GM19468 (cell line): ENCODE data around the gene TFEB.

Experiments
- ATAC-seq: cut with Tn5 transposase; IDR thresholded peaks from one replicate; pipeline ENCODE4 v1.9.1; 2021; ENCODE audit warnings: mild to moderate bottlenecking, moderate library complexity, moderate number of reproducible peaks; ENCODE audit not compliant: unreplicated experiment; ENCODE audit errors: extremely low read depth

Gene TFEB

GRCh38 chr6:41740366-41741162 lies 5.2 kb upstream of the TFEB start:
- ATAC-seq, result no peak

DNA sequence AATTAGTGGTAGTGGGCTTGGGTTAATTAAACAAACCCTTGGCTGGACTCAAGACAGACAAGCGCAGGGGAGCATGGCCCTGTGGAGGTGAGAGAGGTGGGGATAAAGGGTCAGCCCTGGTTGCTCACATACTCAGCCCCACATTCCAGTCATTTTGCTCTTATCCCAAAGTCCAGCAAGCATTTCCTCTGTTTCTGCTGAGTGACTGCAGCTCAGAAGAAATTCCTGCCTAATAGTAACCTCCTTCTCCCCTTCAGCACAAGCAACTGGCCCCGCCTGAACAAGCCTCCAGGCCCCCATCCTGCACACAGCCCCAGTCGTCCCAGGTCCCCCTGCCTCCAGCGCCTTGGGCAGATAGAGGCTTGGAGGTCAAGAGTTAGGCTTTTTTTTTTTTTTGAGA lies 3.6 kb upstream of the TFEB start:
- ATAC-seq, result no peak

GRCh38 chr6:41737591-41738130 lies 2.3 kb upstream of the TFEB start:
- ATAC-seq, result no peak

DNA sequence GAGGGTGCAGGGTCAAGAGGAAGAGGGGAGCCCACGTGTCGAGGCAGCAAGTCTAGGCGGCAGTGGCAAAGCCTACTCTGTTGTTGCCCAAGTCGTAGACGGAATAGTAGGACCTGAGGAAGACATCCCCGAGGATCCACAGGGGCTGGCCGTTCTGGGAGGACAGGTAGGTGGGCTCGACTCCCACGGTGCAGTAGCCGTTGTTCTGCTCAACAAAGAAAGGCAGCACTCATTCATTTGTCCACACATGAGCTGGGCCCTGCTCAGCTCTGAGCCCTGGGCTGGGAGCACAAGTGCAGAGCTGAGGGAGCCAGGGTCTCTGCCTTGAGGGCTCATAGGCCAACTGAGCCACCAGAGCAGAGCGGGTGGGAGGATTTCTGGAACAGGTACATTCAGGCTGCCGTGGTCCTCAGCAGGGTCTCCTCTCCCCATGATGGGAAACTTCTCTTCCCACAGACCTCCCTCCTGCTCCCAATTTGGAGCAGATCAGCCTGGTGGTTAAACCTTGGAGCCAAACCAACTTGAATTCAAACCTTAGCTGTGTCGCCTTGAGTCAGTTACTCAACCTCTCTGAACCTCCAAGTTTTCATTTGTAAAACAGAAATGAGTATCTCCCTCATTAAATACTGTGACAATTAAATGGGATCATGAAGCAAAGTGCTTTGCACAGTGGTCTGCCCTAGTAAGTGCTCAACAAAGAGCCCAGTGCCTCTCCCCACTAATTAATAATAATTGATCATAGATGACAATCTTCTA lies 1.6 kb upstream of the TFEB start:
- ATAC-seq, result no peak

GRCh38 chr6:41736186-41736733 lies 852 bp upstream of the TFEB start:
- ATAC-seq, result no peak

DNA sequence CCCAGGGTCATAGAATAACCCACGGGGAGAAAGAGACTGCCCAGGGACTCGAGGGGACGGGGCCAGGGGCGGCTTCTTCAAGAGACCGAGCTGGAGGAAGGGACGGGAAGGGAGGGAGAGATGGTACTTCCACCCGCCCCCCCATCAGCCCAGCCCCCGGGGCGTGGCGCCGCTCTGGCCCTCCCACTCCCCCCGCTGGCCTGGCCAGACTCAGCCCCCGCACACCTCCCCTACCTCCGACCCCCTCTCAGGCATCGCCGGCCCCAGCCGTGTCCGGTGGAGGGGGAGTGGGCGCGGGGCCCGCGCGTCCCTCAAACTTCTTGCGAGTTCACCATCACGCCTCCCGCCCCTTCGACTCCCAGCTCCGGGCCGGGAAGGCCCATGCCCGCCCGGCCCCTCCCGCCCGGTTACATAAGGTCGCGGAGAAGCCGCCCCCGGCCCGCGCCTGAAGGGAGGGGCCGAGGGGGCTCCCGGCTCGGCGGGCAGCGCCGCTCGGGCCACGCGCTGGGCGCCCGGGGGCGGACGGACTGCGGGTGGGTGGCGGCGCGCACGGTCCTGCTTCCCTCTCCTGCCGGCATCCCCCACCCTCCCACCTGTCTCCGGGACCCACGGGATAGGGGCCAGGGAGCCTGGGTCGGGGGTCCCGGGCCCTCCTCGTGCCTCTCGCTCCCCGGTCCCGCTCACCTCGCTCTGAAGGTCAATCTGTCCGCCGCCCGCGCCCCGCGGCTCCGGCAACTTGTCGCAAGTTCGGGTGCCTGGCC lies 562 bp downstream of the TFEB start:
- ATAC-seq, result no peak

GRCh38 chr6:41733707-41734665 lies 1.4 kb downstream of the TFEB start:
- no peak for ATAC-seq

DNA sequence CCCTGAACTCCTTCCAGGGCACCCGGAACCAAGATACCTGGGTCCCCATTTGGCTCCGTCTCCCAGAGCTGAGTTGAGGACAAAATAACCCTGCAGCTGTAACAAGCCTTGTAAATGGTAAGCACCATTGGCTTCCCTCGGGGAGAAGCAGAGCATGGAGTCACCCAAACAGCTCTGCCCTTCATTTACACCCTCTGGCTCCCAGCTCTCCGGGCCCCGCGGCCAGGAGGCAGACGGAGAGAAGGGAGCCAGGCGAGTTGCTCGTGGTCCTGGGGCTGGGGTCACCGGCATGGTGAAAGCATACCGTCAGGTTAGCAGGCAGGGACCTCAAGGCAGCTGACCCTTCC lies 2.1 kb downstream of the TFEB start:
- ATAC-seq, result no peak

DNA sequence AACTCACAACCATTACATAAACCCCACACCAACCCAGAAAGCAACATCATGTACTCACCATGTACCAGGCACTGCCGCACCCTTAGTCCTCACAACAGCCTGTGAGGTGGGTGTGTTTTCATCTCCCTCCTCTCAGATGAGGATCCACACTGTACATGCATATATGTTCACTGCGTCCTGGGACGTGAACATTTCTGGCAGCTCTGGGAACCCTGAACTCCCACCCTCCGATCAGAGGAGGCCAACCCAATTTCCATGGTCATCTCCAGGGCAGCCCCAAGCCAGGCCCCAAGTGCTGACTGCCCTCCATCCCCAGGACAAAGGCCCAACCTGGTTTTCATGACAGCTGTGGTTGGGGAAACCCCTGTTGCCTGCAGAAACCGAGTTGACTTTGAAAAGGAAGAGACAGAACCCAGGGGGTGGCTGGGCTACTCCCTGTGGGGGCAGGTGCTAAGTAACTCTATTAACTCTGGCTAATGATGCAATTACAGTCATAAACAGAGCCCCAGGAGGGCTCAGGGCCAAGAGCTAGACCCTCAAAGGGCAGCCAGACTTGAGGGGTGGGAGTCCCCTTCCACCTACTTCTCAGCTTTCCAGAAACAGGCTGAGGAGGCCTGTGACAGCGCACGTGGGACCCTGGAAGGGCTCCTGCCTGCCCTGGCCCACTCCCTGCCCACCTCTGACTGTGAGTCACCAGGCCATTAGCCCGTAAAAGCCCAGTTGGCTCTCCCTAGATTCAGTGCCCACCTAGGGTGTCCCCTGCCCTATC lies 2.6 kb downstream of the TFEB start:
- ATAC-seq, result peak; percentile 12

DNA sequence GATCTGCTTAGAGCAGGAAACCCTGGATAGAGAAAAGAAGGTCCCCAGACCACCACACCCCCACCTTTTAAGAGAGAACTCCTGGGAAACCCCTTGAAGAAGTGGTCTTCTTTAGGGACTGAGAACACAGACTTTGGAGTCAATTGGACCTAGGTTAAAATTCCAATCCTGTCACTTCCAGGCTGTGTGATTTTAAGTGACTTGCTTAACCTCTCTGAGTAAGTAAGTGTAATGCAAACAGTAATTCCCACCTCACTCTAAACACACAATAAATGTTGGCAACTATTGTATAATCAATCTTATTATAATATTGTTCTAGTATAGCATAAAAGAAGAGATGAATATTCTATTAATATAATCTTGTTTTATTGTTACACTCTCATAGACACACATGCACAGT lies 3.3 kb downstream of the TFEB start:
- no peak for ATAC-seq

- ATAC-seq, result no peak
Observed at GRCh38 chr6:41731561-41732086, 3.8 kb downstream of the TFEB start.

DNA sequence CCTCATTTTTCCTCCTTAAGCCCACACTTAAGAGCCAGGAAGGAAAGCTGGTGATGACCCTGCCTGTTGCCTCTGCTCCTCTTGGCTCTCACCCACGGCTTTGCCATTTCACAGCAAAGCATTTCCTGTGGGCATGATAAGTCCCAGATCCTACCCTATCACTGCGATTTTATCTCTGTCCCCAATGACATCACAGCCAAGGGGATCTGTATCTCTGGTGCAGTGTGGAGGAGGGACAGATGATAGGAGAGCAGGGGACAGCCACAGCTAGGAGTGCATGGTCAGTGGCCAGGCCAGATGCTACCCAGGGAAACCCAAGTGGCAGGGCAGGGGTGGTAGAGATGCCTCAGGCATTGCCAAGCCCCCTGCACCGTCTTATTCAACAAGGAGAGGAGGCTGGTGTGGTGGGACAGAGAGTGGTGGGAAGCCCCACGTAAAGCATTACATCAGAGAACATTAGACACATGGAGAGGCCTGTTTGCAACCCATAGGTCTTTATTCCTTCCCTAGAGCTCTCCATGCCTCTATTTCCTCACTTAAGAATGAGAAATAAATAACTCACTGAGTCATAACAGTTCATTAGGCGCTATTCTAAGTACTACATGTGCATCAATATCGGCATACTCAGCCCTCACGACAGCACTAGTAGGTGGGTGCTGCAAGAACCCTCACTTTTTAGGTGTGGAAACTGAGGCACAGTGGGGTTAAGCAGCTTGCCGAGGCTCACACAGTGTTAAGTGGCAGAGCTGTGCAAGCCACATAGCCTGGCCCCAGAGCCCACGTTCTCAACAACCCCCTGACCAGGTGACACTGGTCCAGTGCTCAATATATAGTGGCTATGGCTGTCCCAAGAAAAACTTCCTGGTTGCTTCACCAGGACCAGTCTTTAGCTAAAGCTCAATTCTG lies 4.6 kb downstream of the TFEB start:
- no peak for ATAC-seq

DNA sequence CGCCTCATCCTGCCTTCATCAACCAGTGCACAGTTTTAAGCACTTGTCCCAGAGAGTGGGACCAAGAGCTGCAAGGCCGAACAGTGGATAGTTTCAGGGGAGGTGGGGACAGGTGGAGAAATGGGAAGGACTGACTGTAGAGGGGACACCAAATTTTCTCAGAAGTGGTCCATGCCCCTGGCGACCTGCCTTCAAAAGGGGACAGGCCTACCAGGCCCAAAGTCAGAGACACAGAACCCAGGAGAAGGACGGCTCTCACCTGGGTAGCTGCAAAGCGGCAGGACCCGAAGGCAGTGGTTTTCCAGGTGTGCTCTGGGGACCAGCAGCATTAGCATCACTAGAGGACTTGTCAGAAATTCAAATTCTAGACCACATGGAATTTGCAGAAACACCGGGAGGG lies 5.8 kb downstream of the TFEB start:
- ATAC-seq, result no peak

DNA sequence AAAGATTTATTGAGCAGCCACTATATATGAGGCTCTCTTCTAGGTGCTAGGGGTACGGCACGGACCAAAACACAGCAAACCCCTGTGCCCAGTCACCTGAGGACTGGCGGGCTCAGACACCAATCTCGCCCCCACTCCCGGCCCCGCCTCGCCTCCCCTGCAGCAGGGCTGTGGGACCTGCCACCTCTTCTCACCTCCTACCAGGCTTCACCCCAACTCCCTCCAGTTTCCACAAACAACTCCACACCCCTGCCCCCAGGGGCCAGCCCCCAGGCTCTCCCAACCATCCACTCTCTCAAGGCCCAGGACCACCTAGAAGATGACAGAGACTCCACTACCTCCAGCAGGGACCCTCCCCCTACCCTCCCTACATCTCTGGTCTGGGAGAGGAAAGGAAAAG lies 6.5 kb downstream of the TFEB start:
- ATAC-seq, result no peak

GRCh38 chr6:41728073-41728936 lies 7.1 kb downstream of the TFEB start:
- no peak for ATAC-seq

GRCh38 chr6:41727705-41728072 lies 7.7 kb downstream of the TFEB start:
- ATAC-seq, result no peak

DNA sequence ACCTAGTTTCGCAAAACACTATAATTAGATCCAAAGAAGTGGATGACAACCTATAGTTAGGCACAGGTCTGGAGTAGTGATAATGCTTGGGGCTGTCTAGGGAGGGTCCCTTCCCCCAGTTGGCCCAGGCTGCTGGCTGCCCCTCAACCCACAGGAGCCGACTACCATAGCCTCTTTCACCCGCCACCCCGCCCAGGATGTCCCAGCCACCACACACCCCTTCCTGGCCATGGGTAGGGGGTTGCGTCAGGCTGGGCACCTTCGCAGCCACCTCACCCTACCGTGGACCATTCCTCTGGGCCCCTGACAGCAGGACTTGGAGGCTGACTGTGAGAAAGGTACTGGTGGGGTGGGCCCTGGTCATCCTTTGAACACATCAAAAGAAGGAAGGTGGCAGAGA lies 8.5 kb downstream of the TFEB start:
- no peak for ATAC-seq
